Fibroblast of the conjunctiva (primary cell): ENCODE results near the gene CST11.

Experiments
- DNase-seq: peaks from one replicate; pipeline ENCODE4 v3.0.0-alpha.2; 2010; ENCODE audit warnings: low read depth

CST11 gene

DNA sequence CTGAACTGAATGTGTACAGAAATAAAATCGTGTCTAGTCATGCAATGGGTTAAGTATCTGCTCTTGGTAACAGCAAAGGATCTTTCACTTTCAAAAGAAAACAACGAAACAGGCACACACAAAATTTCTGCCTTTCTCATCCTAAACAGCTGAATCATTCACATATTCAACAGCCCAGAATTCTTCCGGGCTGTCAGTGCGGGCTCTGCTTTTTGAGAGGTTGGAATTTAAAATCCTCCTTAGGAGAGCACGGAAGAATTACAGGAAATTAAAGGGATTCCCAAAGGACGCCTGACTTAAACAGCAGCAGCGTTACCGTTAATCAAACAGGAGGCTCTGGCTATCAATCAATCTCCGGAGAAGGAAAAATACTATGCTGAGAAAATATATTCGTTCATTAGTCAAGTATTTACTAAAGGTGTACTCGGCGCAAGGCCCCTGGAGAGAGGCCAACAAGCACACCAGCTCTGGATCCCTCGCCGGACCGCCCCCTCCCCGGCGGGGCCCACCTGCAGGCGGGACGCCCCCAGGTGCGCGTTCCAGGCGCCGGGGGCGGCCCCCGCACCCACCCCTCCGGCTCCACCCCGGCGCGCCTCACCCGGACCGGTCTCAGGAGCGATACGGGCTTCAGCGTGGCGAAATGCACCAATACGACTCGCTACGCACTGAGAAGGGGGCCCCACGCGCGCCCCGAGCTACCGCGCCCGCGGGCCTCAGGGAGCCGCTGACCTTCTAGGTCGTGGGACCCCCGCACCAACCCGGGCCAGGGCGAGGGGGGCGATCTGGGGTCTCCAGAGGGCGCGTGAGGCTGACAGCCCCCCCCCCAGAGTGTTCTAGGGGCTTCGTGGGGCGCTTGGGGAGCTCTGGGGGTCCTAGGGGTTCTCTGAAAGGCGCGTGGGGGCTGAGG lies 32.4 kb downstream of the CST11 start:
- no peak for DNase-seq

- no peak for DNase-seq
Measured at GRCh38 chr20:23419657-23419994, 33.0 kb downstream of the CST11 start.

GRCh38 chr20:23417861-23418260 lies 34.8 kb downstream of the CST11 start:
- DNase-seq, result no peak

DNA sequence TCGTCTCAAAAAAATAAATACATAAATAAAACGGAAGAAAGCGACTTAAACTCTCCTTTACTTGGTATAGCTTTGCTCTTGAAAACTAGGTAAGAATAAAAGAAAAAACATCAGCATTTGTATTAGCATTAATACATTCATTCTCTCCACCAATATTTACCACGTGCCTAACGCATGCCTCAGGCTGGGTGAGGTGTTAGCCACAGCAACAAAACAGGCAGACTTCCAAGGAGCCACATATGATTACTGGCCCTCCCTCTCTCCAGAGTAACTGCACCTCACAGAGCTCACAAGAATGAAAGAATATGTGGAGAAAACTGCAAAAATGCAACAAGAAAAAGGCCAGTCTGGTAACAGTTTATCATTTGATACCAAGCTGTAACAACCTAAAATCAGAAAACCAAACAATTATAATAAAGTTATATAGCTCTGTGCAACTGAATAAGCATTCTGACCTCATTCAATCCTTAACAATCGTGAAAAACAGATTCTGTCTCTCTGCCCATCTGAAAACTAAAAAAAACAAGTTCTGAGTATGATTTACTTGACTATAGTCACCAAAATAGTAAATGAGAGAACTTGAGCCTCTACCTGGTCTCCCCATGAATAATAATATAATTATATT lies 36.6 kb downstream of the CST11 start:
- DNase-seq, result no peak

GRCh38 chr20:23415555-23415954 lies 37.1 kb downstream of the CST11 start:
- DNase-seq, result no peak

- DNase-seq, result no peak
Measured at GRCh38 chr20:23414526-23415188, 38.0 kb downstream of the CST11 start.

DNA sequence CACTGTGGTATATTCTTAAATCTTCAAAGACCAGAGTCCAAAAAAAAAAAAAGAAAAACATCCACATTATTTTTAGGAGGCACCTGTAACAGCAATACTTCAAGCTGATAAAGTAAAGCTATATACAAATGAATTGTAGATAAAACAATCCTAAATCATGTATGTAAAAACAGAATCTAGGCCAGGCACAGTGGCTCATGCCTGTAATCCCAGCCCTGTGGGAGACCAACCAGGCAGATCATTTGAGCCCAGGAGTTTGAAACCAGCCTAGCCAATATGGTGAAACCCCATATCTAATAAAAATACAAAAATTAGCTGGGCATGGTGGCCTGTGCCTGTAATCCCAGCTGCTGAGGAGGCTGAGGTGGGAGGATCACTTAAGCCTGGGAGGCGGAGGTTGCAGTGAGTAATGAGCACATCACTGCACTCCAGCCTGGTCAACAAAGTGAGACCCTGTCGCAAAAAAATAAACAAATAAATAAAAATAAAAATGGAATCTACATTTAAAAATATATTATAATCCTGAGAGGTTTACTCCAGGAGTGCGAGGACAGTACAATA lies 38.7 kb downstream of the CST11 start:
- no peak for DNase-seq

GRCh38 chr20:23412026-23412425 lies 40.6 kb downstream of the CST11 start:
- DNase-seq, result no peak

DNA sequence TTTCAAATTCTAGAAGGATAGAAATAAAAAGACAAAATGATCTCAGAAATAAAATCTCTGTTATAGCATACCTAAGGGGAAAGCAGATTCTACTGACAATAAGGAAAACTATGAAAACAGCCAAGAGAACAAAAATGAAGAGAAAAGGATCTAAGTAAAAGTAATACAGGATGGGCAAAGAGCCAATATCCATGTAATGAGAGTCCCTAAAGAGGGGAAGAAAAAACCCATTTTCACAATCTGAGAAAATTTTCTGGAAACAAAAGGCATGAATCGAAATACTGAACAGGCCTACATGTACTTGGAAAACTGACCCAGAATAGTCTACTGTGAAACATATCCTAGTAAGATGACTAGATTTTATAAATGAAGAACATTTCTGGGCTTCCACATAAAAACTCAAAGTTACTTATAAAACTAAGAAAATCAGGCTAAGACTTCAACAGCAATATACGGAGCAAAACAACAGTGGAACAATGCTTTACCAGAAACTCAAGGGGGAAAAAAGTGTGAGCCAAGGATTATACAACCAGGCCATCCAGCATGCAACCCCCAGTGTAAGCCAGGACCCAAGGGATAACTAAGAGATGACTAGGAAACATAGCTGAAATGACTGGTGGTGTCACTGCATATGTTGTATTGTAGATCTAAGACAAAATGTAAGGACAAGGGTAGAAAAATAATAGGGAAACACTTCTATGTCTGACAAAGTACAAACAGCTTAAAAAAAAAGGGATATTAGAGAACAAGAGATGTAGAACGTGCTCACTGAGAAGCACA lies 41.6 kb downstream of the CST11 start:
- DNase-seq, result no peak

GRCh38 chr20:23409800-23410199 lies 42.9 kb downstream of the CST11 start:
- no peak for DNase-seq

DNA sequence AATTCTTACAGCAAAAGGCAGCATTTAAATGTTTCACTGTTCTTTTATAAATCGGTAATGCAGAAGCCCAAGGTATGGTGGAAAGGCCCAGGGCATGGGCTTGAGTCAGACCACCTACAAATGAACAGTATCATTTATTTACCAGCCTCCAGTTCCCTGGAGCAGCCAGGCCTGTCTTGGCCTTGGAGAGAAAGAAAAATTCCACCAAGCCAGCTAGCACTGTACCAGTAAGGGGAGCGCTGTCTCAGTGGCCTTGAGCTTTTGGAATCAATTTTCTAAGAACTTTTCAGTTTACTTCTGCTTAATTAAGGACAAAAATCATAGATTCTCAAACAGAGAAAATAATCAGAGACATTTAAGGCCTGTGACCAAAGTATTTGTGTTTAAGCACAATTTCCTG lies 43.7 kb downstream of the CST11 start:
- no peak for DNase-seq

- no peak for DNase-seq
Measured at GRCh38 chr20:23407781-23408464, 44.8 kb downstream of the CST11 start.

DNA sequence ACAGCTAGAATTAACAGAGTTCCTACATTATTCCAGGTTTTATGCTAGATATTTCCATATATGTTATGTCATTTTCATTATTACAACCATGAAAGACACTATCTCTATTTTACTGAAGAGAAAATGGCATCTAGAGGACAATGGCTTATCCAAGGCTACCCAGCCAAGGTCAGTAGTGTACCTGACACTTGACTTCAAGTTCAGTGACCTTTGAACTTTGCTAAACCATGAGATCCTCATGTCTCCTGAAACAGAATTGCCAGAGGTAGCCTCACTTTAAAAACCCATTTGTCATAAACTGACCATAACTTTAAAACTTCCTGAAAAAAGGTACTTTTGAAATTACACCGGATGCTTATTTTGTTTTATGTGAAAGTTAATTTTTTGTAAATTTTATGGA lies 45.8 kb downstream of the CST11 start:
- DNase-seq, result no peak

GRCh38 chr20:23404196-23404595 lies 48.5 kb downstream of the CST11 start:
- DNase-seq, result no peak

DNA sequence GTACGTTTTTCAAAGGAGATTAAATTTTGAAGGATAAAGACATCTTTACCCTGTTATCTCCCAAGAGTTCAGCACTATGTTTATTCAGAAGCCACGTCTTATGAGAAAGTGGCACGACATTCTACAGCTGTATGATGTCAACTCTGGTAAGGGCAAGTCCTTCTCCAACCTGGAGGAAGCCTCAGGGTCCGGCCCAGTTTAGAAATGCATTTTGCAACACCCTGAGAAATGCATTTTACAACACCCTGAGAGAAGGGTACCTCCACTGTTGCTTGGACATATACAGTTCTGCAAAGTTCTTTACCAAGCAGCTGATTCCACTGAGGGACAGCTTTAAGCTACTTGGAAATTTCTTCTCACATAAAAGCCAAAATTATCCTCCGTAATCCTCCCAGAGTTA lies 48.9 kb downstream of the CST11 start:
- no peak for DNase-seq

GRCh38 chr20:23401051-23401450 lies 51.6 kb downstream of the CST11 start:
- DNase-seq, result no peak
